Tibial artery (tissue), 4 donors: ENCODE results near the gene UMODL1.

Source experiments
- DNase-seq, 2 donors: peaks; one replicate each; pipeline ENCODE4 v3.0.0-alpha.2; 2019
- H3K27ac ChIP-seq, 2 donors: fragments of 200-600 bp; sonication (generic) in 1 of 2; 1 replicate in 1 of 2; 2 replicates in 1 of 2; pipeline ENCODE4 v1.5.1; 2018 to 2019; ENCODE audit warnings: mild to moderate bottlenecking in 1 of 2
- H3K27me3 ChIP-seq, 2 donors: fragments of 200-600 bp; sonication (generic) in 1 of 2; one replicate each; pipeline versions ENCODE4 v1.5.1 to v1.6.0; 2016 to 2019
- H3K36me3 ChIP-seq, 3 donors: fragments of 200-600 bp; sonication (generic) in 2 of 3; one replicate each; pipeline ENCODE4 v1.5.1; 2016 to 2019; ENCODE audit warnings: mild to moderate bottlenecking in 2 of 3
- H3K4me1 ChIP-seq, 4 donors: fragments of 200-600 bp; sonication (generic) in 2 of 4; 1 replicate in 3 of 4; 2 replicates in 1 of 4; pipeline ENCODE4 v1.5.1; 2016 to 2019
- H3K4me3 ChIP-seq, 2 donors: fragments of 200-600 bp; sonication (generic) in 1 of 2; 1 replicate in 1 of 2; 2 replicates in 1 of 2; pipeline ENCODE4 v1.5.1; 2018 to 2019; ENCODE audit warnings: mild to moderate bottlenecking in 2 of 2
- H3K9me3 ChIP-seq, 3 donors: fragments of 200-600 bp; sonication (generic) in 1 of 3; one replicate each; pipeline ENCODE4 v1.5.1; 2016 to 2019
- intact Hi-C: fragments of 100-400 bp; cut with DNase I; formaldehyde crosslinking; loops from one replicate; pipeline ENCODE4 v1.15.0; 2023; ENCODE audit warnings: low total_unique reads
- TF ChIP-seq, protein P1 (sequence below), 2 experiments: fragments of 200-600 bp in 1 of 2; fragments of 450-650 bp in 1 of 2; IDR thresholded peaks; one replicate each; pipeline ENCODE4 v1.5.1; 2017 to 2019; ENCODE audit warnings: antibody characterized with exemption in 2 of 2, mild to moderate bottlenecking in 1 of 2, moderate library complexity in 1 of 2

The UMODL1 gene

DNA sequence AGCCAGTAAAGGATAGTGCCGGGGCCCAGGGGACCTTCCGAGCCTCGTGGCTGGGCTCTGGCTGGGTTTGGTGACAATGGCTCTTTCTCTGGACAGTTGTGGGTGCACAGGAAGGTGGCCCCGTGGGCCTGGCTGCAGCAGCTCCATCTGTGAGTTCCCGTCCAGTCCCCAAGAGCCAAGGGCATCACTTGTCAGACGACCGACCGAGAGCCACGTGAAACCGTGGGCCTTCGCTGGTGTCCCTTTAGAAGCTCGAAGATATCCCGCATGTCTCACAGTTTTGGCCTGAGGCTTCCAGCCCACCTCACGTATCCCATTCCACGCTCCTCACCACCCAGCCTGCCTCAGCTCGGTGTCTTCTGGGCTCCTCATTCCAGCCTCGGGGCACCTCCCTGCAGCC lies 27.2 kb upstream of the UMODL1 start:
- Histone ChIP-seq H3K36me3 (no peaks in the 10 kb centered on the region), H3K27ac (no peak overlapping the region), H3K4me1 (peaks cover 0 to 42% (median 22%) of the 10 kb centered on the region in 4 donors), H3K27me3 (no peaks in the 10 kb centered on the region), H3K9me3 (peaks cover 0 to under 1% (median 0%) of the 10 kb centered on the region in 3 donors), H3K4me3 (no peak overlapping the region)
- intact Hi-C loops = loop anchor here (10.0 kb wide), 1 partner anchor 61 kb away; no protein-coding TSS in a partner anchor
- TF ChIP-seq, protein P1, sequence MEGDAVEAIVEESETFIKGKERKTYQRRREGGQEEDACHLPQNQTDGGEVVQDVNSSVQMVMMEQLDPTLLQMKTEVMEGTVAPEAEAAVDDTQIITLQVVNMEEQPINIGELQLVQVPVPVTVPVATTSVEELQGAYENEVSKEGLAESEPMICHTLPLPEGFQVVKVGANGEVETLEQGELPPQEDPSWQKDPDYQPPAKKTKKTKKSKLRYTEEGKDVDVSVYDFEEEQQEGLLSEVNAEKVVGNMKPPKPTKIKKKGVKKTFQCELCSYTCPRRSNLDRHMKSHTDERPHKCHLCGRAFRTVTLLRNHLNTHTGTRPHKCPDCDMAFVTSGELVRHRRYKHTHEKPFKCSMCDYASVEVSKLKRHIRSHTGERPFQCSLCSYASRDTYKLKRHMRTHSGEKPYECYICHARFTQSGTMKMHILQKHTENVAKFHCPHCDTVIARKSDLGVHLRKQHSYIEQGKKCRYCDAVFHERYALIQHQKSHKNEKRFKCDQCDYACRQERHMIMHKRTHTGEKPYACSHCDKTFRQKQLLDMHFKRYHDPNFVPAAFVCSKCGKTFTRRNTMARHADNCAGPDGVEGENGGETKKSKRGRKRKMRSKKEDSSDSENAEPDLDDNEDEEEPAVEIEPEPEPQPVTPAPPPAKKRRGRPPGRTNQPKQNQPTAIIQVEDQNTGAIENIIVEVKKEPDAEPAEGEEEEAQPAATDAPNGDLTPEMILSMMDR (IDR thresholded peaks at IDR 0.05) = no peak
- no peak for DNase-seq

DNA sequence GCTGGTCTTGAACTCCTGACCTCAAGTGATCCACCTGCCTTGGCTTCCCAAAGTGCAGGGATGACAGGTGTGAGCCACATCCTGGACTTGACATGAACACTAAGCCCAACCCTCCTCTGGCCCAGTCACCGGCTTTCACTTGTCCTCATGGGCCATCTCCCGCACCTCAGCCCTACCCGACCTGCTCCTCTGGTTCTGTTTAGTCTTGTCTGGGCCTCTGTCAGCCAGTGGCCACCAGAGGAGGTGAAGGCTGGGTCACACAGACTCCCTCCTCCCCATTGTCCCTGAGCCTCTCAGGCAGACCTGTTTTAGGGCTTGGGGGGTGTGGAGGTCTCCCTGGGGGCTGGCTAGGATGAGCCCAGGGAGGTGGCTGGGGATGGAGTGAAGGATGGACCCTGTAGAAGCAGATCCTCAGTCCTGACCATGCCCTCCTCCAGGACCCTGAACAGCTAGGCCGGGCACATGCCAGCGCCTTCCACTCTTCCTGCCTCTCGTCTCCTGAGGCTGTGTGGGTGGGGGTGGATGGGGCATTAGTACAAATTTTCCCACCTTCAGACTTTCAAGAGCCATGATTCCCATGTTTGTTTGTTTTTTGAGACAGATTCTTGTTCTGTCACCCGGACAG lies 26.1 kb upstream of the UMODL1 start:
- no peak overlapping the region for H3K27ac ChIP-seq
- no peak overlapping the region for H3K4me3 ChIP-seq
- intact Hi-C loops = loop anchor here (10.0 kb wide), 1 partner anchor 60 kb away; no protein-coding TSS in a partner anchor
- no peaks in the 10 kb centered on the region for H3K27me3 ChIP-seq
- no peaks in the 10 kb centered on the region for H3K36me3 ChIP-seq
- H3K9me3 ChIP-seq = no peaks in the 10 kb centered on the region
- peaks cover 0 to 32% (median 17%) of the 10 kb centered on the region in 4 donors for H3K4me1 ChIP-seq
- TF ChIP-seq, protein P1 (IDR thresholded peaks at IDR 0.05) = no peak
- DNase-seq = no peak

DNA sequence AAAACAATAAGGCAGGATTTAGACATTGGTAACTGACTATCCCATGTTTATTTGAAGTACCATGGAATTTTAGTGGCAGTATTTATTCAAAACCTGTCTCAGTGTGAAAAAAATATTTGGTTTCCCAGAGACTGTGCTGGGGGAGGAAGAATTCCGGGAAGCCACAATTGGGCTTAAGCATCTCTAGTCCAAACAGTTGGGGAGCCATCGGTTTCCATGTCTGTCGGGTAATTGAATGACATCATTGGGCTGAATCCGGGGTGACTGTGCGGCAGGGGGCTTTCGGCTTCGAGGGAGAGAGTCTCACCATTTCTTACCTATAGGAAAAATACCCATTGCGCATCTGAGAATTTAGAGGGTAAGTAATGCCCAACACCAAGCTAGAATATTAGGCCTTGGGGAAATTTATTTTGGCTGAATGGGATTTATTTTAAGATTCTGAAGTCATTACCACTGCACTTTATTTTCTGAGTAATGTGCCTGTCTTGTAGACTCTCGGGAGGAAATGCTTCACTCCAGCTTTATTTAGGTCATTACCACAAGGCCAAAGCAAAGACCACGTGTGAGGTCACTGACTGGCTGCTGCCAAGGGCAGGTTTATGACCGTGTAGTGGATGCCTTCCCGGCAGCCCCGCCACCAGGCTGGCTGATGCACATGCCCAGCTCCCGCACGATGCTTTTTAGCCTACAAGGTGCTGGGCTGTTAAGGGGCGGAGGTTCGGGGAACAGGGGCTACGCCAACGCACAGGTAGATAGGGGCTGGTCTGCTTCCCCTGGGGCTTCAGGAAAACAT lies 23.1 kb upstream of the UMODL1 start:
- no peaks in the 10 kb centered on the region for H3K27me3 ChIP-seq
- intact Hi-C loops = loop anchor here (10.0 kb wide), 1 partner anchor 57 kb away; no protein-coding TSS in a partner anchor
- H3K4me1 ChIP-seq = peaks cover 0 to 23% (median 12%) of the 10 kb centered on the region in 4 donors
- H3K36me3 ChIP-seq = no peaks in the 10 kb centered on the region
- H3K4me3 ChIP-seq = no peak overlapping the region
- H3K9me3 ChIP-seq = no peaks in the 10 kb centered on the region
- TF ChIP-seq, protein P1 (IDR thresholded peaks at IDR 0.05) = peak in 1 of 2 experiments; percentile 28
- peak; percentile 80 to 94 for DNase-seq
- peak overlapping the region; percentile 76 to 77 for H3K27ac ChIP-seq

DNA sequence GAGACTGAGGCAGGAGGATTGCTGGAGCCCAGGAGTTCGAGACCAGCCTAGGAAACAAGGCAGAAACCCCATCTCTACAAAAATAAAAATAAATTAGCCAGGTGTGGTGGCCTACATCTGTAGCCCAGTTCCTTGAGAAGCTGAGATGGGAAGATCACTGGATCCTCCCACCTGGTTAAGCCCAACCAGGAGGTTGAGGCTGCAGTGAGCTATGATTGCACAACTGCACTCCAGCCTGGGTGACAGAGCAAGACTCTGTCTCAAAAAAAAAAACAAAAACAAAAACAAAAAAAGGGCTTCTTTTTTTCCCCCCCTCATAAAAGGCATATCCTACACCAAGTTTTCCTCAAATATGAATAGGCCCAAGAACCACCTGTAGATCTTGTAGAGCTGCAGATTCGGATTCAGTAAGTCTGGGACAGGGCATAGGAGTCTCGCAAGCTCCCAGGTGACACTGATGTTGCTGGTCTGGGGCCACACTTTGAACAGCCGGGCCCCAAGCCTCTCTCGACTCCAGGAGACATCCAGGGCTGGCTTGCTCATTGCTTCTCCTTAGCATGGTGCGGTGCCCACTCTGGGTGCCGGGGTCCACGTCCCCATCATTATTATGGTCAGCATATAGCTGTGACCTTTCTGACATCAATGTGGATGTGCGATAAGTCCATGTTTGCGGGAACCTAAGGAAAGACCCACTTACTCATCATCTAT lies 22.1 kb upstream of the UMODL1 start:
- no peaks in the 10 kb centered on the region for H3K27me3 ChIP-seq
- H3K36me3 ChIP-seq = no peaks in the 10 kb centered on the region
- TF ChIP-seq, protein P1 (IDR thresholded peaks at IDR 0.05) = no peak
- H3K4me3 ChIP-seq = no peak overlapping the region
- peak overlapping the region; percentile 76 to 77 for H3K27ac ChIP-seq
- H3K4me1 ChIP-seq = peaks cover 0 to 23% (median 12%) of the 10 kb centered on the region in 4 donors
- H3K9me3 ChIP-seq = no peaks in the 10 kb centered on the region
- no peak for DNase-seq
- intact Hi-C loops = loop anchor here (10.0 kb wide), 1 partner anchor 56 kb away; no protein-coding TSS in a partner anchor

DNA sequence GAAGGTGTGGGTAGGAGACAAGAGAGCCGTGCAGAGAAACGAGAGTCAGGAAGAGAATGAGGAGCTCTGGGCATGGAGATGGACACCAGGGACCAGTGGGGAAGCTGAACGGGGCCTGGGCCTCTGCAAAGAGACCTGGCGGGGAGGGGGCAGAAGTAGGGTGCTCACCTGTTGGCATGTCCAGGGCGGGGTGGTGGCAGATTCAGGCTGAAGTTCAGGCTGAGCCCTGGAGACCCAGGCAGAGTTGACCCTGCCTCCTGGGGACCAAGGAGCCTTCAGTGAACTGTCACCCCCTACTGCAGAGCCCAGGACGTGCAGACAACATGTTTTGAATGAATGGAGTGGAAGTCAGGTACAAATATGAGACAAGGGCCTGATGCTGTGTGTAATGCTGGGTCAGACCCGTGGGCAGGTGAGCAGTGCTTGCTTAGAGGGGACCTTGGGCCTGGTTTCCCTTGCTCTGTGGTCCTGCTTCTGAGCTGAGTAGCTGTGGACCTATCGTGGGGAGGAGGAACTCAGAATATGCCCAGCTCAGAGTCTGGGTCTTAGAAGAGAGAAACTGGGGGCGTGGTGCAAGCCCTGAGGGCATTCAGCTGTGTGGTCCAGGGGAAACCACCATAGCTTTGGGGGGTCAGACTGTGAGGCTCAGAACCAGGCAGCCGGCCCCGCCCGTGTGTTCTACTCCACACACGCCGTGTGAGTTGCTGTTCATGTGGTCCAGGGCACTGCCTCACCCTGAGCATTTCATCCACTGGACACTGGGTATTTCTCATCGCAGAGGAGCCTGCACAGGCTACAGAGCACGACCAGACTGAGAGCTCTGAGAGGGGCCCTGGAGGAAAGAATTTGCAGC lies 21.3 kb upstream of the UMODL1 start:
- H3K4me3 ChIP-seq = no peak overlapping the region
- H3K27me3 ChIP-seq = no peaks in the 10 kb centered on the region
- peaks cover 0 to 23% (median 12%) of the 10 kb centered on the region in 4 donors for H3K4me1 ChIP-seq
- intact Hi-C loops = loop anchor here (10.0 kb wide), 1 partner anchor 55 kb away; no protein-coding TSS in a partner anchor
- H3K9me3 ChIP-seq = no peaks in the 10 kb centered on the region
- TF ChIP-seq, protein P1 (IDR thresholded peaks at IDR 0.05) = no peak
- no peak overlapping the region for H3K27ac ChIP-seq
- no peaks in the 10 kb centered on the region for H3K36me3 ChIP-seq
- DNase-seq = no peak
